Osteoblast (primary cell): ENCODE data around the gene SSTR3. TPM values are rescaled to one million over a fixed set of nuclear protein-coding genes. Genes with fewer than 3 reads are reported as not detected.

Source experiments
- DNase-seq: peaks from one replicate; pipeline ENCODE4 v3.0.0; 2011; ENCODE audit warnings: low spot score, mixed read lengths; ENCODE audit not compliant: insufficient read length; ENCODE audit errors: missing footprints
- H2AFZ ChIP-seq: 2 replicates; pipeline ENCODE4 v1.6.0; 2011; ENCODE audit warnings: mild to moderate bottlenecking, low read length
- H3K27ac ChIP-seq: 2 replicates; pipeline ENCODE4 v1.5.1; 2011; ENCODE audit warnings: mild to moderate bottlenecking, low read depth, low read length, moderate library complexity
- H3K27me3 ChIP-seq: 2 replicates; pipeline ENCODE4 v1.6.0; 2012; ENCODE audit warnings: mild to moderate bottlenecking, control low read depth, inconsistent platforms, low read length, moderate library complexity; ENCODE audit not compliant: insufficient read depth
- H3K36me3 ChIP-seq: 2 replicates; pipeline ENCODE4 v1.5.1; 2011; ENCODE audit warnings: mild to moderate bottlenecking, low read length, control low read depth, moderate library complexity; ENCODE audit not compliant: insufficient read depth
- H3K4me1 ChIP-seq: 2 replicates; pipeline ENCODE4 v1.5.1; 2011; ENCODE audit warnings: mild to moderate bottlenecking, low read length, control low read depth, moderate library complexity; ENCODE audit not compliant: insufficient read depth
- H3K4me2 ChIP-seq: 2 replicates; pipeline ENCODE4 v1.6.0; 2011; ENCODE audit warnings: mild to moderate bottlenecking, low read length; ENCODE audit not compliant: insufficient read depth
- H3K4me3 ChIP-seq: fragments of 200-600 bp; sonication (generic); 3 replicates; pipeline ENCODE4 v1.5.1; 2012; ENCODE audit warnings: mild to moderate bottlenecking, low read length, inconsistent platforms; ENCODE audit not compliant: insufficient read depth
- H3K79me2 ChIP-seq: 2 replicates; pipeline ENCODE4 v1.6.0; 2012; ENCODE audit warnings: mild to moderate bottlenecking, low read length, control low read depth, inconsistent platforms; ENCODE audit not compliant: insufficient read depth
- H3K9me3 ChIP-seq: 2 replicates; pipeline ENCODE4 v1.5.1; 2011; ENCODE audit warnings: low read depth, low read length, control low read depth
- H4K20me1 ChIP-seq: 2 replicates; pipeline ENCODE4 v1.6.0; 2012; ENCODE audit warnings: mild to moderate bottlenecking, low read length, control low read depth; ENCODE audit not compliant: insufficient read depth
- CTCF ChIP-seq: IDR thresholded peaks from 2 replicates; pipeline ENCODE4 v1.5.1; 2011; ENCODE audit warnings: mild to moderate bottlenecking, low read depth, low read length, moderate library complexity; ENCODE audit errors: extremely low read depth
- total RNA-seq: library from RNA; depleted of rRNA; stranded (reverse); fragments of >200 nt; gene quantifications from 2 replicates; pipeline ENCODE4 v1.2.3, GENCODE V29; 2012

The SSTR3 gene
- total RNA-seq, 1 donor, result not detected

- Histone ChIP-seq H3K4me1 (peaks cover 34% of the 10 kb centered on the region), H3K4me2 (peak overlapping the region; percentile 91), H3K4me3 (no peak overlapping the region), H2AFZ (no peak overlapping the region), H3K27ac (no peak overlapping the region), H4K20me1 (no peaks in the 10 kb centered on the region), H3K36me3 (no peaks in the 10 kb centered on the region), H3K9me3 (no peaks in the 10 kb centered on the region), H3K27me3 (no peaks in the 10 kb centered on the region), H3K79me2 (no peaks in the 10 kb centered on the region)
- TF ChIP-seq CTCF, result no peak
- DNase-seq, result peak; percentile 96
Measured at GRCh38 chr22:37186228-37186996, 25.9 kb downstream of the SSTR3 start.

GRCh38 chr22:37185646-37186227 is 26.5 kb downstream of the SSTR3 start:
- DNase-seq, result no peak
- H3K79me2 ChIP-seq, result no peaks in the 10 kb centered on the region
- H3K4me1 ChIP-seq, result peaks cover 34% of the 10 kb centered on the region
- H2AFZ ChIP-seq, result no peak overlapping the region
- H3K9me3 ChIP-seq, result no peaks in the 10 kb centered on the region
- no peak for TF ChIP-seq CTCF
- no peak overlapping the region for H3K4me2 ChIP-seq
- no peak overlapping the region for H3K4me3 ChIP-seq
- no peaks in the 10 kb centered on the region for H3K36me3 ChIP-seq
- no peaks in the 10 kb centered on the region for H4K20me1 ChIP-seq
- H3K27ac ChIP-seq, result no peak overlapping the region
- no peaks in the 10 kb centered on the region for H3K27me3 ChIP-seq

DNA sequence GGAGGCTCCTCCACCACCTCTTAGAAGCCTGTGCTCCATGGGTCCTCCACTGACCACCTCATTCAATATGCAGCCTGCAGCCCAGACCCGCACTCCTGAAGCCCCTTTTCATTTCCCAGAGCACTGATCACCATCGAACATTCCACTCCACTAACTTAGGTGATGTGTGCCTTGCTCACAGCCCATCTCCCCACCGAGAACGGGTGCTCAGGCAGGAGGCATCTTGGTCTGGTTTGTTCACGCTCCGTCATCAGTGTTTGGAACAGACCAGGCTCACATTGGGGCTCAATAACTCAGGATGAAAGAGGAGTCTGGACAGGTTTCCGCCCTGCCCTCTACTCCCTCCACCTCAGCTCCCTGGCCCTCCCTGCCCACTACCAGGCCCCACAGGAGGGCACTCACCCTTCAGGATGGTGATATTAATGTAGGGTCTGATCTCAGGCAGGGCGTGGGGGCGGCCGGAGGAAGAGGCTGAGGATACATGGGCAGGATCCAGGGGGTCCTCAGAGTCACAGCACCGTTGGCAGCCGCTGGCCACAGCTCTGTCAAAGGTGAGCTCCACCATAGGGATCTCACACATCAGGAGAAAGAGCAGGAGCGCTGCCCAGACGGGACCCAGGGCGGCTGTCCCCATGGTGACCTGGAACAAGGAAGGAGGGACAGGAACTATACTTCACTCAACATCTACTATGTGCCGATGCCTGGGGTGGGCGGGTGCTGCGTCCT is 27.3 kb downstream of the SSTR3 start:
- Histone ChIP-seq H3K9me3 (no peaks in the 10 kb centered on the region), H3K79me2 (no peaks in the 10 kb centered on the region), H3K4me1 (peaks cover 34% of the 10 kb centered on the region), H3K36me3 (no peaks in the 10 kb centered on the region), H3K27ac (no peak overlapping the region), H4K20me1 (no peaks in the 10 kb centered on the region), H3K4me3 (no peak overlapping the region), H3K27me3 (no peaks in the 10 kb centered on the region), H2AFZ (no peak overlapping the region), H3K4me2 (no peak overlapping the region)
- no peak for TF ChIP-seq CTCF
- DNase-seq, result peak; percentile 62

GRCh38 chr22:37184380-37184755 is 27.9 kb downstream of the SSTR3 start:
- Histone ChIP-seq H3K79me2 (no peaks in the 10 kb centered on the region), H3K27ac (no peak overlapping the region), H3K4me1 (peaks cover 28% of the 10 kb centered on the region), H2AFZ (no peak overlapping the region), H4K20me1 (no peaks in the 10 kb centered on the region), H3K4me3 (no peak overlapping the region), H3K9me3 (no peaks in the 10 kb centered on the region), H3K27me3 (no peaks in the 10 kb centered on the region), H3K36me3 (no peaks in the 10 kb centered on the region), H3K4me2 (no peak overlapping the region)
- TF ChIP-seq CTCF, result no peak
- DNase-seq, result peak; percentile 55
